GM19395 (cell line): ENCODE measurements around the gene LRP8.
A peak's percentile ranks its signal among the peaks of the same experiment; 100 is the strongest.
"Not testable (repeated sequence)": the region's sequence is repeated elsewhere in the genome, so short reads cannot be mapped to it uniquely, and the experiment has no call there.

Experiments
- ATAC-seq: cut with Tn5 transposase; IDR thresholded peaks from one replicate; pipeline ENCODE4 v1.9.1; 2021; ENCODE audit warnings: mild to moderate bottlenecking, moderate library complexity; ENCODE audit not compliant: unreplicated experiment

LRP8 gene

GRCh38 chr1:53220962-53221286, 106.9 kb downstream of the LRP8 start:
- ATAC-seq, result no peak

- peak; percentile 95 for ATAC-seq
Observed at GRCh38 chr1:53220171-53220961, 107.5 kb downstream of the LRP8 start, which contains the start of gene CZIB. CZIB (minus strand) TSS chr1:53220634; CDS start chr1:53220575, 59 bp downstream.

GRCh38 chr1:53219711-53220110, 108.2 kb downstream of the LRP8 start:
- no peak for ATAC-seq

- ATAC-seq, result no peak
Observed at GRCh38 chr1:53218201-53218600, 109.7 kb downstream of the LRP8 start.

- no peak for ATAC-seq
Observed at GRCh38 chr1:53214376-53214940, 113.4 kb downstream of the LRP8 start.

- no peak for ATAC-seq
Observed at GRCh38 chr1:53210954-53211353, 116.9 kb downstream of the LRP8 start.

- no peak for ATAC-seq
Observed at GRCh38 chr1:53210352-53210751, 117.5 kb downstream of the LRP8 start.

- ATAC-seq, result no peak
Observed at GRCh38 chr1:53207726-53208125, 120.1 kb downstream of the LRP8 start.

- ATAC-seq, result no peak
Observed at GRCh38 chr1:53206735-53207379, 121.0 kb downstream of the LRP8 start.

GRCh38 chr1:53206083-53206685, 121.7 kb downstream of the LRP8 start:
- ATAC-seq, result not testable (repeated sequence)

- not testable (repeated sequence) for ATAC-seq
Observed at GRCh38 chr1:53205496-53205895, 122.4 kb downstream of the LRP8 start.

- no peak for ATAC-seq
Observed at GRCh38 chr1:53203466-53203865, 124.4 kb downstream of the LRP8 start.

- no peak for ATAC-seq
Observed at GRCh38 chr1:53198241-53198651, 129.6 kb downstream of the LRP8 start.

- ATAC-seq, result no peak
Observed at GRCh38 chr1:53197291-53198200, 130.3 kb downstream of the LRP8 start.

- peak; percentile 98 for ATAC-seq
Observed at GRCh38 chr1:53196485-53197290, 131.2 kb downstream of the LRP8 start, which contains the start of gene CPT2. CPT2 (plus strand) TSS chr1:53196824; CDS start chr1:53196944, 120 bp downstream.

- peak; percentile 26 for ATAC-seq
Observed at GRCh38 chr1:53196017-53196484, 131.8 kb downstream of the LRP8 start.

GRCh38 chr1:53195246-53196016, 132.4 kb downstream of the LRP8 start:
- ATAC-seq, result no peak
